Measurements from ENCODE around the gene CDH4.

Gene CDH4

DNA sequence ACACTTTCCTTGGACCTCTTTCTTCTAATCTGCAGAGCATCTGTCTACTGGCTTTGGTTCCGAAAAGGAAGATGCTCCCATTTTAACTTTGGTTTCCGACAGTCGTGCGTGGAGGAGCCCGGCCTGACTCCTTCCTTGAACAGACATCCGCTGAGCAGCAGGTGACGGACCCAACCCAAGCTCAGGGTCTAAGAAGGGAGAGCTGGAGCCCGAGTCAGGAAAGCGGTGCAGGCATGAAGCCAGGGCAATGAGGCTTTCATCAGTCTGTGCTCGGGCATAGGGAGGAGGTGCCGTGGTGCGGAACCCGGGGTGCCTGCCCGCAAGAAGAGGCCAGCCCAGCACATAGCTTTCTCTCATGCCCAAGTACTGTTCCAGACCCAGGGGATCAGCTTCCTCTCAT, 109.4 kb downstream of the CDH4 start:
- no peak for DNase-seq

DNA sequence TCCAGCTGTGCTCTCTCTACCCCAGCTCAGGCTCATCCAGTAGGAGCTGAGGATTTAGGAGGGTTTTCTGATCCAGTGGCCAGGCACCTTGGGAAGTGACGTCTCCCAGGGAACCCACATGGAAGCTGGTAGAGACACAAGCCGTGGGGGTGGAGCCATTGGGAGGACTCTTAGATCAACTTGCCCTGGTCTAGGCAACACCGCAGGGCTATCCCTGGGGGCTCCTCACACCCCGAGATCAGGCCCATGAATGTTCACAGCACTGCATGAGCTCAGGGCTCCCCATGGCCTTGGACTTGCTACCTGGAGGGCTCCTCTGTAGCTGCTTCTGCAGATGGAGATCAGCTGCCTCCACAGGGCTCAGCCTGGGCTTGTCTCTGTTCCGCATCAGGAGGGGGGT, 112.1 kb downstream of the CDH4 start:
- DNase-seq: no peak

- DNase-seq: no peak
Observed at GRCh38 chr20:61366914-61367313, 114.9 kb downstream of the CDH4 start.

GRCh38 chr20:61369731-61370520, 117.9 kb downstream of the CDH4 start:
- no peak for DNase-seq

DNA sequence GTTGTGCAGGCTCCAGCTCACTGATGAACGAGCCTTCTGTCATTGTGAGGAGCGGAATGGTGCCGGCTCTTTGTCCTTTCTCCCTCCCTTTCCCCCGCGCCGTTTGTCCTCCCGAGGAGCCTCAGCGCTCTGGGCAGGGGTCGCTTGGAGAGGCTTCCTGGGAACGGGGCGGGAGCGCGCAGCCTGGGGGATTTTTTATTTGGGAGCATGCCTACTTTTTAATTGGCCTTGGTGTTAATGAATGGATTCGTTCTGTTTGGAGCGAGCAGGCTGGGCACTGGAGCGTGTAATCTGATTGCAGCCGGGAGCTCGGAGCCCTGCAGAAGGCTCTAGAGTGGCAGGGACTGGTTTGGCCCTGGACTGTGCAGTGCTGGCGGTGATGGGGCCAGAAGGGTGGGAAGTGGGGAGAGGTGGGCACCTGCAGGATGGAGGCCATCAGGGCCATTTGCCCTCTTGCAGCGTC, 118.8 kb downstream of the CDH4 start:
- DNase-seq: no peak

DNA sequence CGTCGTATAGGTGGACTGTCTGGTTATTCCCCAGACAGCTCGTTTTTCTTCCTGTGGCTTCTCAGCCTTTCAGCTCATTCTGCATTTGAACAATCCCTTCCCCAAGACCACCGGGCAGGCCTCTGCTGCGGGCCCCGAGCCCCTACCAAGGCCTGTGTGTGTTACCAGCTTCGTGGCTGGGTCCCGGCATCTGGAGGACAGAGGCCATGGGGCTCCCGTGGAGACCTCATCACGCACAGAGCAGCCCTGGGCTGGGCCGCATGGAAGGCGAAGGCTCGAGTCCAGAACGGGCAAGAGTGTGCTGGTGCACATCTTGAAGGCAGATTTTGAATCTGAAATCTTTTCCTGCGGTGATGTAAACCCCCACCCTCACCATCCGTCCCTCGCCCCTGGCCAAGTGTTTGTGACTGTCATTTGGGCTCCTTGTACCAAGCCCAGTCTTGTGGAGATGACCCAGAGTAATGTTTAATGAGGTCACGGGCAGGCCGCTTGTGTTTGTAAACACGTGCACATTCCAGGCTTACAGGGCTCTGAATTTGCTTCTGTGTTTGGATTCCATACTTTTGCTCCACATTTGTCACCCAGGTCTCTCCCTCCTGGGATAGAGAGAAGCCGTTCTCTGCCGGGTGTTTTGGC, 119.6 kb downstream of the CDH4 start:
- DNase-seq: no peak

DNA sequence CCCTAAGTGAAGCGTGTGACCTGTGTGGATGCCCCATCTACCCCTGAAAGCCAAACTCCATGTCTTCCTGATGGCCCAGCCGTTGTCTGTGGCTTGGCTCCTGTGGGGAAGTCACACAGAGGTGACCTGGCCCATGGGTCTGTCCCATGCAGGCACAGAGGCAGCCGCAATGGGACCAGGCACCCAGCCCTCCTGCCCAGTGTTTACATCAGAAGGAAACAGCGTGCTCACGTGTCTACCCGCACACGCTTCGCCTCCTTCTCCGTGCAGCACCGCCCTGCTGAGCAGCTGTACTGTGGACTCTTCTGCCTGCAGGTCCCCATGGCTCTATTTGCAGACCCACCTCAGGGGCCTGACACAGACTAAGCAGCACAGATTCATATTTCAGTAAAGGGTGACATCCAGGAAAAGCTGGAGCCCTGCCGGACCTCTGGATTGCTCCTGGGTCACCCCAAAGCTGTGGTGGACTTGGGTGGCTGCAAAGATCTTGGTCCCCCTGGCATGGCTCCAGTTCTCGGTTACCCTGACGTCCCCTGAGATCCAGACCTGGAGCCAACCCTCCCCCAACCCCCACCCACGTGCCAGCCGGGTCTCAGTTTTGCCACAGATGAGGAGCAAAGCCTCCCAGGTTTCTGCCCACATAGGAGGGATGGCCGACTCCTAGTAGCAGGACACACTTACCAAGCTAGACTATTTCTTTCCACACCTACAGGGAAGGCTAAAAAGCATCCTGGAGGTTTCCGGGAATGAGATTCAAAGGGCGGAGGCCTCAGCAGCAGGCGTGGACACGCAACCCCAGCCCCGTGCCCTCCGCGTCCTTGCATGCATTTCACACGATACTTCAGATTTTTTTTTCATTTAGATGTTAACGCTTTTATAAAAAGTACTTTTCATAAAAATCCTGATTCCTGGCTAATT, 120.3 kb downstream of the CDH4 start:
- DNase-seq: no peak

- no peak for DNase-seq
Observed at GRCh38 chr20:61373055-61373399, 121.0 kb downstream of the CDH4 start.

GRCh38 chr20:61373956-61374545, 122.0 kb downstream of the CDH4 start:
- DNase-seq: no peak

GRCh38 chr20:61376541-61377240, 124.6 kb downstream of the CDH4 start:
- no peak for DNase-seq

- DNase-seq: no peak
Observed at GRCh38 chr20:61378694-61379355, 126.8 kb downstream of the CDH4 start.

DNA sequence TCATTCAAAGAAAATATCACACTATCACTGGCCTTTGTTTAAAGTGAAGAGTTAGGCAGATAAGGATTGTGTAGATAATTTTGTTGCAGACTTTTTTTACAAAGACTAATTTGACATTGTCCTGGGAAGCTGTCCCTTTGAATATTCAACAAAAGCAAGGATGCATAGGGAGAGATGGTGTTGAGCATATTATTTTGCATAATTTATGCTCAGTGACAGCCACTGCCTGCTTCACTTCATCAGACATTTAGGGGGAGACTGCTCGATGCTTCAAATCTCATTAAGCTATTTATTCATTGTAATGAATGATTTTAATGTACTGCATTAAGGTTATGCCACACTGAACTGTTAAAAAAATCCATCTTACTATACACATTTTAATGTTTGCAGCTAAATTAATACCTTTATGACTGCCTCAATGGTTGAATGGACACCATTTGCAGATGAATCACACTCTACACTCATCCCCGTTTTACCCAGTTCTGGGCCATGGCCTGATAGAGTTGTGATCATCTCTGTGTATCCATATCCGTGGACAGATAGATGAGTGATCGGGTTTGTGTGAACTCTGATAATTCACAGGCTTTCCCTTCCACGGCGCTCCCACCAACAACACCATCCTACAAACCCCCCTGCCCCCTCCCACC, 128.0 kb downstream of the CDH4 start:
- DNase-seq: no peak

DNA sequence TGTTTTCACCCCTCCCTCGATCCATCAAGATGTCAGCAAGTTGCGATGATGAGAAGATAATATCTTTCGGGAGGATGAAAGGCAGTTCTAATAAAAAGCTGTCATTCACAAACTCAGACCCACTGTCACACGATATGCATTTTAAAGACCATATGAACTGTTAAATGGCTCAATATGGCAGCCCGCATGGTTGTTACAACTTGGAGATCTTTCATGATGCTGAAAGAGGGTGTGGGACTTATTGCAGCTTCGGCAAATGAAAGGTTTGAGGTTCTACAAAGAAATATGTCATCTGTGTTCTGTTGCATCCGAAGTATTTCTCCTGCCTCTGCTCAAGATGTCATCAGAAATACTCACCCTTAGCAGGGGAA, 128.5 kb downstream of the CDH4 start:
- DNase-seq: no peak

DNA sequence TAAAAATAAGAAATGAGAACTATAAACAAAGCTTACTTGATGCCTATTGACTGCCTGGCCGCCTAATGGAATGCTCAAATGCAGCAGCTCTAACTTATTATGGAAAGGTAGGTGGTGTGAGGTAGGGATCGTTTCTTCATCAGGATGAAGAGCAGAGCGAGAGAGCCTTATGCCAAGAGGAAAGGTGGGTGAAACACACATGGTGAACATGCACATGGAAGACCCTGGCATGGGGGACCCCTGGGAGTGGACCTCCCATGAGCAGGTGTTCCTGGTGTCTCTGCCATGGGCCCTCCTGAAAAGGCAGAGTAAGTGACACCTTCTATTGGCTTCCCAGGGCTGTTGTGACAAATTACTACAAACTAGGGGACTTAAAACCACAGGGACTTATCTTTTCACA, 130.1 kb downstream of the CDH4 start:
- no peak for DNase-seq

DNA sequence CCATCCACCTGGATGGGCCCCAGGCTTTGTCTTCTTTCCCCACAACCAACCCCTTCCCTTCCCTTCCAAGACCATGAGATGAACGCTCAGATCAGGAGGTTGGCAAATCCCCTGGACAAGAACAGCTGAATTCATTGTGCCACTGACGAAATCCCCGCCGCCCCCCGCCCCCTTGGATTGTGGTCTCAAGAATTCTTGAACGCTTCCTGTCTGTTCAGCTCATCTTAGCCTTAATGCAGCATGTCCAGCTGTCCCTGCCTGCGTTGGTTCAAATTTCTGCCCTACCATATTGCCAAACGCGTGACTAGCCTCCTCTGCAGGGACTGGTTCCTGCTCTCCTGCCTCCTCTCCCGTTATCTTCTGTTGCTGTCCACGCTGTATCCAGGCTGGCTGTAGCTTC, 133.2 kb downstream of the CDH4 start:
- DNase-seq: no peak

DNA sequence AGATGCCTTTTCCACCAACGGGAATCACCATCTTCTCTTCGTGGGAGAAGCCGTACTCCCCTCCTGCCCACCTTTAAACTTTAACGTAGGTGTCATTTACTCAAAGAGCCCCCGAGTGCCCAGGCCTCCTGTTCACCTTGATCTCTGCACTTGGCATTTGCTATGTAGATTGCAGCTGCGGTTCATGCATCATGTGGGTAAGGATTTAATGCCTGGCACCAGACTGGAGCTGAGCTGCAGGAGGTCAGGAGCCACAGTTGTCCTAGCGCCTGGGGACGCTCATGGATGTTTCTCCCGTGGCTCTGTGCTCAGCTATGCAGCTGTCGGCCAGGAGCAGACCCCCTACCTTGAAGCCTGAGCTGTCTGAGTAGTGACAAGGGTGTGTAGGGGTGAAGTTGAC, 133.7 kb downstream of the CDH4 start:
- no peak for DNase-seq

- DNase-seq: peak; percentile 18 to 29
Observed at GRCh38 chr20:61387204-61387953, 135.3 kb downstream of the CDH4 start.

DNA sequence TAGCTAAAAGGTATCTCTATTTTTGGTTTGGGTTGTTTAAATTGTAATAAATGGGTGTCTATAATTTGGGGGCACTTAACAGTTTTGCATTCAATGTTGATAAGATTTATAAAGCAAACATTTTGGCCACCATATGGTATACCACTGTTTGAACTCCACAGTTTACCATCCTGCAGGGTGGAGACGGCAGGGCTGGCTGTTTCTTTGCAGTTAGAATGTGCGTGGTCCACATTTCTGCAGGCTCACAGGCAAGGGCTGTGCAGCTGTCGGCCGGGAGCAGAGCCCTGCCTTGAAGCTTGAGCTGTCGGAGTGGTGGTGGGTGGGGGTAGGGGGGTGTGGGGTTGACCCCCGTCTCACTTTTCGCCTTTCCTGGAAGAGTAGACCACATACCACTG, 135.9 kb downstream of the CDH4 start:
- no peak for DNase-seq

GRCh38 chr20:61389077-61389476, 137.0 kb downstream of the CDH4 start:
- no peak for DNase-seq

- no peak for DNase-seq
Observed at GRCh38 chr20:61391185-61391584, 139.1 kb downstream of the CDH4 start.

Data from SHP77 (cell line).